HL-60 (cell line): Measurements from ENCODE around the gene SELENOI.

Experiments used
- CTCF ChIP-seq: IDR thresholded peaks from one replicate; pipeline ENCODE4 v1.5.1; 2011; ENCODE audit warnings: low read length, control low read depth, inconsistent platforms; ENCODE audit not compliant: insufficient read depth
- GABPA ChIP-seq: IDR thresholded peaks from 2 replicates; pipeline ENCODE4 v1.6.1; 2012; ENCODE audit warnings: low read depth
- POLR2AphosphoS5 ChIP-seq: IDR thresholded peaks from 2 replicates; pipeline ENCODE4 v1.6.1; 2012; ENCODE audit warnings: low read depth
- SPI1 ChIP-seq: IDR thresholded peaks from 2 replicates; pipeline ENCODE4 v1.6.1; 2012; ENCODE audit warnings: low read depth, mild to moderate bottlenecking, borderline replicate concordance
- TF ChIP-seq, protein P1 (sequence below): IDR thresholded peaks from 2 replicates; pipeline ENCODE4 v1.6.1; 2012; ENCODE audit warnings: low read depth; ENCODE audit not compliant: insufficient replicate concordance

DNA sequence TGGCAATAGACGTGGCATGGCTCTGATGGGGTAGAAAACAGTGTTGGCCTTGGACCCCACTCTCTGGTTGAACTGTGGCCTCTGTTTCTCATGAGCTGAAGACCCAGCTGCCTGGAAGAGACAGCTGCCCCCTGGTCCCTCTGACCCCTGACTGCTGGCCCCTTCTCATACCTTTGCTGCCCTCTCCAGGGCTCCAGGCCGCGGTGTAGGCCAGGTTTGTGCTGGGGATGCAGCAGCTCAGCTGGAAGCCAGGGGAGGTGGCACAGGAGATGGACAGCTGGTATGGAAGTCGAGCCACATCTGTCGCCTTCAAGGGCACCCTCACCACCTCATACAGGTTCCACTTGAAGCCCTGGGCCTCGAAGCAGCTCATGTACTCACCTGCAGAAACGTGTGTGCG lies 31.7 kb upstream of the SELENOI start:
- TF ChIP-seq GABPA (no peak), CTCF (no peak), POLR2AphosphoS5 (no peak), SPI1 (no peak)
- TF ChIP-seq, protein P1, sequence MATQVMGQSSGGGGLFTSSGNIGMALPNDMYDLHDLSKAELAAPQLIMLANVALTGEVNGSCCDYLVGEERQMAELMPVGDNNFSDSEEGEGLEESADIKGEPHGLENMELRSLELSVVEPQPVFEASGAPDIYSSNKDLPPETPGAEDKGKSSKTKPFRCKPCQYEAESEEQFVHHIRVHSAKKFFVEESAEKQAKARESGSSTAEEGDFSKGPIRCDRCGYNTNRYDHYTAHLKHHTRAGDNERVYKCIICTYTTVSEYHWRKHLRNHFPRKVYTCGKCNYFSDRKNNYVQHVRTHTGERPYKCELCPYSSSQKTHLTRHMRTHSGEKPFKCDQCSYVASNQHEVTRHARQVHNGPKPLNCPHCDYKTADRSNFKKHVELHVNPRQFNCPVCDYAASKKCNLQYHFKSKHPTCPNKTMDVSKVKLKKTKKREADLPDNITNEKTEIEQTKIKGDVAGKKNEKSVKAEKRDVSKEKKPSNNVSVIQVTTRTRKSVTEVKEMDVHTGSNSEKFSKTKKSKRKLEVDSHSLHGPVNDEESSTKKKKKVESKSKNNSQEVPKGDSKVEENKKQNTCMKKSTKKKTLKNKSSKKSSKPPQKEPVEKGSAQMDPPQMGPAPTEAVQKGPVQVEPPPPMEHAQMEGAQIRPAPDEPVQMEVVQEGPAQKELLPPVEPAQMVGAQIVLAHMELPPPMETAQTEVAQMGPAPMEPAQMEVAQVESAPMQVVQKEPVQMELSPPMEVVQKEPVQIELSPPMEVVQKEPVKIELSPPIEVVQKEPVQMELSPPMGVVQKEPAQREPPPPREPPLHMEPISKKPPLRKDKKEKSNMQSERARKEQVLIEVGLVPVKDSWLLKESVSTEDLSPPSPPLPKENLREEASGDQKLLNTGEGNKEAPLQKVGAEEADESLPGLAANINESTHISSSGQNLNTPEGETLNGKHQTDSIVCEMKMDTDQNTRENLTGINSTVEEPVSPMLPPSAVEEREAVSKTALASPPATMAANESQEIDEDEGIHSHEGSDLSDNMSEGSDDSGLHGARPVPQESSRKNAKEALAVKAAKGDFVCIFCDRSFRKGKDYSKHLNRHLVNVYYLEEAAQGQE: no peak
